HG02884 (cell line): ENCODE measurements around the gene FGD2.

Experiments
- ATAC-seq: cut with Tn5 transposase; IDR thresholded peaks from one replicate; pipeline ENCODE4 v1.9.1; 2021; ENCODE audit warnings: mild to moderate bottlenecking, moderate library complexity; ENCODE audit not compliant: unreplicated experiment

FGD2 gene

DNA sequence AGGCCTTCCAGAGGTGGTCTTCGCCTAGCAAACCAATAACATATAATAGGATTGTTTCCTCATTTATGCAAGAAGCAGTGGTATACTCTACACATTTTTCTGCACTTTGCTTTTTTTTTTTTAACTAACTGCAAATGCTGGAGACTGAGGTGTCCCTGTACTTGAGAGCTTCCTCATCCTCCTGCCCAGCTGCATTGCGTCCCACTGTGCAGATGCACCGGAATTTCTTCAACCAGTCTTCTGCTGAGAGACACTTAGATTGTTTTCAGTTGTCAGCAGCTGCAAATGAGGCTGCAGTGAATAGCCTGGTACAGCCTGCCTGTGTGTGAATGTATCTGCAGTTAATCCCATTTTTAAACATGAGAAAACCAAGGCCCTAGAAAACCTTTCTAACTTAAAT lies 11.5 kb downstream of the FGD2 start:
- ATAC-seq: no peak

DNA sequence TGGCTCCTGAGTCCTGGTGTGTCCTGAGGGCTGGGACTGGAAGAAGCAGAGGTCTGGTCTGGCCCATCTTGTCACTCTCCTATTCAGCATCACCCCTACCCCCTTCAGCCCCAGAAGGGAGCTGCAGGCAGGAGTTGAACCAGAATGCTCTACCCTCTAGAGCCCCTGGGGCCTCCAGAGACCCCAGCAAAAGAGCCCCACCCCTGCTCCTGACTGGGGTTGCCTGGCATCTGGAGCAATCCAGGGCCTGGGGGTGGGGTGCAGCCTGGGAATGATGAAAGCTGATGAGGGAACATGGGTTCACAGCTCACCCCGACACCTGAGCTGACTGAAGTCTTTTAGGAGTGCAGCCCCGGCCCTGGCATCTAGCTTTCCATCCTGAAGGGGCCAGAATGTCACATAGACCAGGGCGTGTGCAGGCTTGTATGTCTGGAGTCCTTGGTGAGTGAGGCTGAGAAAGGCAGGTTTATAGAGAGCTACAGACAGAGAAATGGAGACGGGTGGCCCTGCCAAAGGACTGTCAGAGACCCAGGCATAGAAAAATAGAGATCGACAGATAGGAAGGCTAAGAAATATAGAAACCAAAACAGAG lies 12.2 kb downstream of the FGD2 start:
- ATAC-seq: no peak

DNA sequence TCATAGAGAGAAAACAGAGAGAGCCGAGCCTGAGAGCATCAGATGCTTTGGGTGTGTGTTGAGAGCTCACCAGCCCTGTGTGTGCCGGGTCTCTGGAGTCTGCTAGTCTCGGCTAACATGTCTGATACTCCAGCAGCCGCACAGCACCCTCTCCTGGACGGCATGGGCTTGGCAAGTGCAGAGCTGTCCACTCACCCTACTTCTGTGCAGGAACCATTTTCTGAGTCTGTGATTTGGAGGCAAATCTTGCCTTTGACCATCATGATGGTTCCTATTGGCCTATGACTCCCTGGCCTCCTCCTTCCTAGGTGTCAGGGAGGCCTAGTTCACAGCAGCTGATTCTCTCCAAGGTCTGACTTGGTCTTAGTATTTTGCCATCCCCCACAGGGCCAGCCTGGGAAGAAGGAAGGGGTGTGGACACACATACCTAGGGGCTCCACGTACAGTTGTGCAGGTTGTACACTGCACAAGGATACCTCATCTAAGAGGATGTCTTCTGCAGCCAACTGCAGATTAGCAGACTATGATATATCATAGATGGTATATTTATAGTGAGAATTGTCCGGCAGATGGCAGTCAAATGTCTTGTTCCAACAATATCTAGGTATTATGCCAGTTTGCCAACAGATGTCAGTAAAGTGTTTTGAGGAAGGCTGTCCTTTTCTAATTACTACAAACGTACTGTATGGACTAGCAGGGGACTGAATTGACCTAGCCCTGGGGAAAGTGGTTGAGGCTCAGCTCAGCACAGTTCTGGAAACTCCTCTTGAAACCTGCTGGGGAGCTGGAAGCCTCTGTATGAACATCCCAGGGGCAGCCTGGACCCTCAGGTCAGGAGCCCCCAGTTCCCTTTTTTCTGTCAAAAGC lies 13.0 kb downstream of the FGD2 start:
- peak; percentile 85 for ATAC-seq

DNA sequence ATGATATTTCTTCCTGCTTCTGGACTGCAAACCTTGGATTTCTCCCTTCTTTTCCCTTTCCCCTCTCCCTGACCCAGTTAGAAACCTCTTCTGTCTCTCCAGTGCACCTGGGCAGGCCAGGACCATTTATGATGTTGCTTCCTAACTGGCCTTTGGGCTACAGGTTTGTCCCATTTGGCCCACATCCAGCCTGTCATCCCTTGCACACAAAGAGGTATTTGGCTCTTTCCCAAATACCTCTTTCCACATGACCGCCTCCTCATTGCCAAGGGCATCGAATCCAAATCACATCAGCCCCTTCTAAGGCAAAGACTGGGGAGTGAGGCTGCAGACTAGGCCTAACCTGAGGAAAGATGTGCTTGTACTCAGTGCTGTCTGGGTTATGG lies 13.6 kb downstream of the FGD2 start:
- no peak for ATAC-seq

DNA sequence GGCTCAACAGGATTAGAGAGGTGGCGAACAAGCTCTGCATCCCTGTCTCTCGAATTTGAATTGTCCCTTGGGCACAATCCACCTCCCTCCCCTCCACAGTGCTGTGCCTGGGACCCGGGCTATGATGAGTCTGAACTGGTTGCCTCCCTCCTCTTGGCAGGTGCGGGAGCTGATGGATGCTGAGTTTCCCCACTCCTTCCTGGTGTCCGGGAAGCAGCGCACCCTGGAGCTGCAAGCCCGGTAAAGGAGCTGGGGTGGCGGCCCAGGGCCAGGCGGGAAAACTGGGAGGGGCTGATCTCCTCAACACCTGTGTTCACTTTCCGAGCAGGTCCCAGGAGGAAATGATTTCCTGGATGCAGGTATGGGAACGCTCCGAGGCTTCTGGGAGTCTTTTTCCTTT lies 14.9 kb downstream of the FGD2 start:
- no peak for ATAC-seq

DNA sequence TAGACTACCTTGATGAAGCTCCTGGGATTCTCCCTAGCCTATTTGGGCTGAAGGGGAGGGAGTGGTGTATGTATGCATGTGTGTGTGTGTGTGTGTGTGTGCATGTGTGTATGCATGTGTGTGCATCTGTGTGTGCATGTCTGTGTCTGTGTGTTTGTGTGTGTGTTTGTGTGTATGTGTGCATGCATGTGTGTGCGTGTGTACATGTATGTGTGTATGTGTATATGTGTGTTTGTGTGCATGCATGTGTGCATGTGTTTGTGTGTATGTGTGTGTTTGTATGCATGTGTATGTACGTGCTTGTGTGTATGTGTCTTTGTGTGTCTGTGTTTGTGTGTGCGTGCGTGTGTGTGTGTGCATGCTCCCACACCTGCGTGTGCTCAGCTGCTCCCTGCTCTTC lies 15.4 kb downstream of the FGD2 start:
- no peak for ATAC-seq

DNA sequence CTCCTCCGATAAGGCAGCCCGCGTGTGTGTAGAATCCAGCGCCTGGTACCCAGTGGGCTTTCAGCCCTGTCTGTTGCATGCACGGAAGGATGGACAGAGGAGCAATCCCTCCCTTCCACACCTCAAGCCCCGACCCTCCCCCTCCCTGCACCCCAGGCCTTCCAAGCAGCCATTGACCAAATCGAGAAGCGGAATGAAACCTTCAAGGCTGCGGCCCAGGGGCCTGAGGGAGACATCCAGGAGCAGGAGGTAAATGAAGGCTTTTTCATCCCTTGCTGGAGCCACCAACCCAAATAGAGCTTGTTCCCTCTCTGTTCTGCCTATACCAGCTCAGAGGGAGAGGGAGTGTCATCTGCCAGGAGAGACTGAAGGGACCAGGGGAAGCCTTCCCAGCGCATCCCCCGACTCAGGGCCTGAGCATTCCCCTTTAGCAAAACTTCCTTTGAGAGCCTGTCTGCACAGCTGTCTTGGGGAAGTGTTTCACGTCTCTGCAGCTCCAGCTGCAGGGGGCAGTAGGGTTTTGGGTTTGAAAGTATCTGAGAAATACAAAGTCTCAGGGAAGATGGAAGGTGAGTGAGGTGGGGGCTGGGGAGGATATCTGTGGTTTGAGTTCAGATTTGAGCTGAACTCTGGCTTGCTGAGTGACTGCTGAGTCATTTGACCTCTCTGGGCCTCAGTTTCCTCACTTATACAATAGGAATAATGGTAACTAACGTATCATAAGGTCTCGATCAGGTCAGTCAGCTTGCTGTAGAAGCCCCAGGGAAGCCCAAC lies 16.1 kb downstream of the FGD2 start:
- no peak for ATAC-seq

DNA sequence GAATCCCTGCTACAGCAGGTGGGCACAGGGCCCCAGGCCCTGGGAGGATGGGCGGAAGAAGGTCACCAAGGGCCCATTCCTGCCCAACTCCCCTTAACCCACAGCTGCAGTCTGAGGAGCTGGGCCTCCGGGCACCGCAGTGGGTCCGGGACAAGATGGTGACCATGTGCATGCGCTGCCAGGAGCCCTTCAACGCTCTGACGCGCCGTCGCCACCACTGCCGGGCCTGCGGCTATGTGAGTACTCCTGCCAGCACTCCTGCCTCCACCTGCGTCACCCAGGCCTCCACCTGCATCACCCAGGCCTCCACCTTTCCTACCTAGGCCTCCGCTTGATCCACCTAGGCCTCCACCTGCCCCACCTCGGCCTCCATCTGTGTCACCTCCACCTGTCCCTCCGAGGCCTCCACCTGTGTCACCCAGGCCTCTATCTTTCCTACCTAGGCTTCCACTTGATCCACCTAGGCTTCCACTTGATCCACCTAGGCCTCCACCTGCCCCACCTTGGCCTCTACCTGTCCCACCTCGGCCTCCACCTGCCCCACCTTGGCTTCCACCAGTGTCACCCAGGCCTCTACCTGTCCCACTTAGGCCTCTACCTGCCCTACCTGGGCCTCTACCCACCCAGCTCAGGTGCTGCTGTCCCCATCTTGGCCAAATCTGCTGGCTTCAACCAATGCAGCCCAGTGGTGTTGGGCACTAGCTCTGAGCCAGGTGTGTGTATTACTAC lies 16.8 kb downstream of the FGD2 start:
- no peak for ATAC-seq

DNA sequence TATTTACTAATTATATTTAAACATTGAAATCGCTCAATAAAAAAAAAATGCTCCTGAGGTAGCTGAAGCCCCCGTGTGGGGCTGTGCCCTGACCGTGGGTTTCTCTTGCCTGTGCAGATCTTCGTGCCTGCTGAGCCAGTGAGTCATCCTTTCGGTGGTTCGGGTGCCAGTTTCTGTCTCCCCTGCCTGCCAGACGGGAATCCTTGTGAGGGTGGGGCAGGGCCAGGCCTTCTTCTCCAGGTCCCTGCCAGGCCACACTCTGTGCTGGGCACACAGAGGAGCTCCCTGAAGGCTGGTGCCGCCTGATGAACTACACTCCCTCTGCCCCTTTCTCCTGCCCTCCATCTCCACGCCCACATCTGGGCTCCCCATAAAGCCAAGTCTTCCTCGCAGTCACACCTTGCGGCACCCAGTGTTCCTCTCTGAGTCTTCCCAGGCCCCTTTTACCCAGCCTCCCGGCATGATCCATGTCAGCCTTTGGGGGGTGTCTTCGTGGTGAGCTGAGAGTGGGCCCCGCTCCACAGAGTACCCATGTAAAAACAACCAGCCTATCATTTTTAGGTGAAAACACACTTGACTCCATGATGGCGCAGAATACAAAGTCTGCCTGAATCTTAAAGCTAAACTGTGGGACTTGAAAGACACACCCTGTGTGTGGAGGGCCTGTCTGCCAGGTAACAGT lies 19.3 kb downstream of the FGD2 start:
- no peak for ATAC-seq

DNA sequence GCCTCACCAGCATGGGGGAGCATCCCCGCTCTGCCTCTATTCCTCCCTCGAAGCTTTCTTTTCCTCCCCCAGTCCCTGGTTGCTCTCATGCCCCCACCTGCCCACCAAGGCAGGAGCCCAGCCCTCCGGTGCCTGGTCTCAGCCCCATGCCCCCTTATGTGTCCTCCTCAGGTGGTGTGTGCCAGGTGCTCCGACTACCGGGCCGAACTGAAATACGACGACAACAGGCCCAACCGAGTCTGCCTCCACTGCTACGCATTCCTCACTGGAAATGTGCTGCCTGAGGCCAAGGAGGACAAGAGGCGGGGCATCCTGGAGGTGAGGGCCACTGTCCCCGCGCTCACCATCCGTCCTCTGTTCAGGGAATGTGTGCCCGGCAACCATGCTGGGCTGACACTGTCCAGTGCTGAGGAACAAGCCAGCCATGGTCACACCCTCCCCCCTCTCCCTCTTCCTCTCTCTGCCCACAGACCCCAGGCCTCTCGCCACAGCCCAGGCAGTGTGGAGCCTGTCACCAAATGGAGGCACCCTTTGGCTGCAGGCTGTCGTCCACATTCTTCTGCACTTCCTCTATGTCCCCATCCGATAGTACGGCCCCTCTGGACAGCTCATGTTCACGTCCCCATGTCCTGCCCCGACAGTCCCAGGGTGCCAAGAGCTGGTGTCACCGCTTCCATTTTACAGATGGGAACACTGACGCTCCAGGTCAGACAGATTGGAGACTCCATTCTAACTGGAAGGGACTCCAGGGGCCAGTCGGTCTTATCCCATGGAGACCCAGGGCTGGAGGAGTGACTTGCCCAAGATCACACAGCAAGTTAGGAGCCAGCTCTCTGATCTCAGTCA lies 20.4 kb downstream of the FGD2 start:
- no peak for ATAC-seq

DNA sequence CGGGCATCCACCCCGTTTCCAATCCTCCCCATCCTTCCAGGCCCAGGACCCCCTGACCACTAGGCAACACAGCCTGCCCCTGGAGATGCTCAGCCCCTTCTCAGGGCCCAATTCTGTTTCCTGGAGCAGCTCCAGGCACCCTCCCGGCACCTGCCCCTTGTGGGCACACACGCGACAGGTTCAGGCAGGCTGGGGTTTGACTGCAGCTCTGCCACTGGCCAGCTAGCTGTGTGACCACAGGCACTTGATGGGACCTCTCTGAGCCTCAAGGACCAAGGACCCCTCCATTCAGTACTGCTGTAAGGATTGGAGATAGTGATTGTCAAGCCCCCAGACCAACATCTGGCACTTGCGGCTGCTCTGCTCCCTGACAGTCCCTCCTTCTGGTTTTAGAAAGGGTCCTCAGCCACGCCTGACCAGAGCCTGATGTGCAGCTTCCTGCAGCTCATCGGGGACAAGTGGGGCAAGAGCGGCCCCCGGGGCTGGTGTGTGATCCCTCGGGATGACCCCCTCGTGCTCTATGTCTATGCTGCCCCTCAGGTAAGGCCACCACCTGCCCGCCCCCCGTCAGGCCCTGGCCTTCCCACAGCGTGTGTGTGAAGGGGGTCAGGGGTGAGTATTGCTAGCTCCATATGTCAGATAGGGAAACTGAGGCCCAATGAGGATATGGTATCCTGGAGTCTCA lies 21.7 kb downstream of the FGD2 start:
- ATAC-seq: no peak

DNA sequence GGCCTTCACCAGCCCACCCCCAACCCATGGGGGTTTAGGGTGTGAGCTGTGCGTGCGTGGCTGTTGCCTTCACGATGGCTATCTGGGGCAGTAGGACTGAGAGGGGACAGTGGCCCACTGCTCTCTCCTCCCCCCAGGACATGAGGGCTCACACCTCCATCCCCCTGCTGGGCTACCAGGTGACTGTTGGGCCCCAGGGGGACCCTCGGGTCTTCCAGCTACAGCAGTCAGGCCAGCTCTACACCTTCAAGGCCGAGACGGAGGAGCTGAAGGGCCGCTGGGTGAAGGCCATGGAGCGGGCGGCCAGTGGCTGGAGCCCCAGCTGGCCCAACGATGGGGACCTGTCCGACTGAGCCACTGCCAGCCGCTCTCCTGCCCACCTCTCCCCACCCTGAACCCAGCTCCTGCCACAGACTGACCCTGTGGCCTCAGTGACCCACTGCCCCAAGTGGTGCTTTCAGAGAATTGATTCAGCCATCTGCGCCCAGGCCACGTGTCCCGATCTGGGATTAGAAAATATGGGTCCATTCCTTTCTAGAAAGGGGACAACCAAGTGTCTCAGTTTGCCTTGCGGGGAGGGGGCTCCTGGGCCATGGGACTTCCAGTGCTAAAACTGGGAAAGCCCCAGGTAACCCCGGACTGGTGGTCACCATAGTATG lies 22.5 kb downstream of the FGD2 start:
- no peak for ATAC-seq

DNA sequence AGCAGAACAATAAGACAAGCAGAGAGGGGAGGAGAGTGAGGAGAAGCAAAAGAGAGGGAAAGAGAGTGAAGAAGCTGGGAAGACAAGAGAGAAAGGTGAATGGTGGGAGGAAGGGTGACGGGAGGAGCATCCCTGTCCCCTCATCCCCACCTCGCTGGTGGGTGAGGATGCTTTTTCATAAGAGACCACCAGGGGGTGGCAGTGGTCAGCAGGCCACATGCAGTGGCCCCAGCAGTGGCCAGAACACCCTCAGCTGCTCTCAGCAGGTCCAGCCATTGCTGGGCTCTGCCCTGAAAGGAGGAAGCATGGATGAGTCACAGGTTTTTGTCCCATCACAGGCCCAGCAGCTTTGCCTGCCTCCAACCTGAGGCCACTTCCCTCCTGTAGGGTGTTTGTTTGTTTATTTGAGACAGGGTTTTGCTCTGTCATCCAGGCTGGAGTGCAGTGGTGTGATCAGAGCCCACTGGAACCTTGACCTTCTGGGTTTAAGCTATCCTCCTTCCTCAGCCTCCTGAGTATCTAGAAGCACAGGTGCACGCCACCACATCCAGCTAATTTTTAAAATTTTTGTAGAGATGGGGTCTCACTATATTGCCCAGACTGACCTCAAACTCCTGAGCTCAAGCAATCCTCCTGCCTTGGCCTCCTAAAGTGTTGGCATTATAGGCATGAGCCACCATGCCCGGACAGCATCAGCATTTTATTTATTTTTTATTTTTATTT lies 24.0 kb downstream of the FGD2 start:
- no peak for ATAC-seq

DNA sequence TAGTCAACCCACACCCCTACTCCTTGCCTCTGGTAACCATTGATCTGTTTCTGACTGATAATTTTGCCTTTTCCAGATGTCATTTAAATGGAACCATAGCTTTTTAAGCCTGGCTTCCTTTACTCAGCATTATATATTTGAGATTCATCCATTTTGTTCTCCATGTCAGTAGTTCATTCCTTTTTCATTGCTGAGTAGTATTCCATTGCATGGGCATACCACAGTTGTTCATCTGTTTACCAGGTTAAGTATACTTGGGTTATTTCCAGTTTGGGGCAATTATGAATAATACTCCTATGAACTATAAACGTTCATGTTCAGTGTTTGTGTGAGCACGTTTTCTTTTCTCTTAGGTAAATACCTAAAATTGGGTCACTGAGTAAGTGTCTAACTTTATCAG lies 25.1 kb downstream of the FGD2 start:
- ATAC-seq: no peak

DNA sequence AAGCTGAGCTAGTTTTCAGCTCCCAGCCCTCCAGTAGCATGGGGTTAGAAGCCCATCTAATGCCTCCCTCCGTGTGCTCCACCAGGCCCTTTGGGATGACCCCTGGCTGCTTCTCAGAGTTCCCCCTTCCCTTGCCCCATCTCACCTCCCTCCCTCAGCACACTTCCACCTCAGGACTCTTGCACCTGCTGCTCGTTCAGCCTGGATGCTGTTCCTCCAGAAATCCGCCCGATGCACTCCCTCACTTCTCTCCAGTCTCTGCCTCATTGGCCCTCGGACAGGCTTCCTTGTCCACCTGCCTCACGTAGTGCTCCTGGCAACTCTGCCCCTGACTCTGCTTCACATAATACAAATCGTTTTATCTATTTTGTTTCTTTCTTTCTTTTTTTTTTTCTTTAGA lies 26.8 kb downstream of the FGD2 start:
- no peak for ATAC-seq

DNA sequence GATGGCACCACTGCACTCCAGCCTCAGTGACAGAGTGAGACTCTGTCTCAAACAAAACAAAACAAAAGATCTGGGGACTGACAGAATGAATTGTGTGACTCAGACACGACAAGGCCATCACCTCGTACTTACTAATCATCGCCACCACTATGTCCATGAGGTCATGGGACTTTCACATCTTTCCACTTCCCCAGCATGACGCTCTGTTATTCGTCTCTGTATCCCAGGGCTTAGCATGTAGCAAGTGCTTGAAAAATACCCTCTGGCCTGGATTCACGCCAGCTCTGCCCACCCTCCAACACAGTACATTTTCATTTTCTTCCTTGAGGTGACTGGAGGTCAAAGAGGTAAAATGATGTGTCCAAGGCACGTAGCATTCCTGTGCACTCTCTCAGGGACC lies 27.8 kb downstream of the FGD2 start:
- no peak for ATAC-seq

DNA sequence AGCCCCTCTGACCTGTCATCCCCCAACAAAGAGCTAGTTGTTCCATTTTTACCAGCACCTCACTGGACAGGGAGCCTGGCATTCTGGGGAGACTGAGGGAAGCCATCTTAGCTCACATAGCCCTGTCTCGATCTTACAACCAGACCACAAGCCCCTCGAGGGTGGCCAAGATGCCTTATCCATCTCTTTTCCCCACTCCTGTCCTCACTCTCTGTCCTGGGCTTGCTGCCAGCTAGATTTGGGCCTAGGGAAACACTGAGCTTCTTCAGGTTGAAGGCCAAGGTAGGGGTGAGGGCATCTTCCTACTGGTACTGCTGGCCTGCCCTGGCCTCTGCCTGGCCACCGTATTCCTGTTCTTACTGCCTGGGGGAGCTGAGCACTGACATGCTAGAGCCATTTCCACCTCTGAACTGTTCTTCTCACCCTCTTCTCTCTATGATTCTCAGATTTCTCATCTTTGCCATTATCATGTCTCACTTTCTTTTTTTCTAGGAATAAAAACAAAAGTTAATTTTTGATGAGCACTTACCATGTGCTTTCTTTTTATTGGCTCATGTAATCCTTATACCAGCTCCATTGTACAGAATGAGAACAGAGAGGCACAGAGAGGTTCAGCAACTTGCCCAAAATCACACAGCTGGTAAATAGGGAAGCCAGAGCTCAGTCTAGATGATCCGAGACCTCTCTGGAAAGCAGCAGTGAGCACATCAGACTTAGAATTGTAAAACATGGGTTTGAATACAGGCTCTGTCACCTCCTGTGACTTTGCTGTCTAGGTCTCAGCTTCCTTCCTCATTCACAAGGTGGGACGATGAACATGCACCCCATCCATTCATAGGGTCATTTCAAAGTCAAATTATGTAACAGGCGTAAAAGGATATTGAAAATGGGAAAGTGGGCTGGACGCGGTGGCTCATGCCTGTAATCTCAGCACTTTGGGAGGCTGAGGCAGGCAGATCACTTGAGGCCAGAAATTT lies 28.7 kb downstream of the FGD2 start:
- no peak for ATAC-seq
